ENCODE data around the gene NDUFA8.

- TF ChIP-seq, protein P1, sequence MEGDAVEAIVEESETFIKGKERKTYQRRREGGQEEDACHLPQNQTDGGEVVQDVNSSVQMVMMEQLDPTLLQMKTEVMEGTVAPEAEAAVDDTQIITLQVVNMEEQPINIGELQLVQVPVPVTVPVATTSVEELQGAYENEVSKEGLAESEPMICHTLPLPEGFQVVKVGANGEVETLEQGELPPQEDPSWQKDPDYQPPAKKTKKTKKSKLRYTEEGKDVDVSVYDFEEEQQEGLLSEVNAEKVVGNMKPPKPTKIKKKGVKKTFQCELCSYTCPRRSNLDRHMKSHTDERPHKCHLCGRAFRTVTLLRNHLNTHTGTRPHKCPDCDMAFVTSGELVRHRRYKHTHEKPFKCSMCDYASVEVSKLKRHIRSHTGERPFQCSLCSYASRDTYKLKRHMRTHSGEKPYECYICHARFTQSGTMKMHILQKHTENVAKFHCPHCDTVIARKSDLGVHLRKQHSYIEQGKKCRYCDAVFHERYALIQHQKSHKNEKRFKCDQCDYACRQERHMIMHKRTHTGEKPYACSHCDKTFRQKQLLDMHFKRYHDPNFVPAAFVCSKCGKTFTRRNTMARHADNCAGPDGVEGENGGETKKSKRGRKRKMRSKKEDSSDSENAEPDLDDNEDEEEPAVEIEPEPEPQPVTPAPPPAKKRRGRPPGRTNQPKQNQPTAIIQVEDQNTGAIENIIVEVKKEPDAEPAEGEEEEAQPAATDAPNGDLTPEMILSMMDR (IDR thresholded peaks at IDR 0.05; ENCODE audit: low read length), result no peak
- TF ChIP-seq EZH2 (IDR thresholded peaks at IDR 0.05; ENCODE audit: borderline replicate concordance, low read length), result no peak
Observed at GRCh38 chr9:122125509-122126330, 33.9 kb downstream of the NDUFA8 start.
